Fibroblast of lung (primary cell): Measurements from ENCODE around the gene SYCP1. TPM values are rescaled to one million over a fixed set of nuclear protein-coding genes. Genes with fewer than 3 reads are reported as not detected.

Source experiments
- DNase-seq, 2 donors: peaks; one replicate each; pipeline versions ENCODE4 v3.0.0 to v3.0.0-alpha.2; 2010; ENCODE audit warnings: low read depth in 2 of 2
- H2AFZ ChIP-seq: 2 replicates; pipeline ENCODE4 v1.5.1; 2012; ENCODE audit warnings: low read length, control low read depth, inconsistent platforms
- H3K27ac ChIP-seq: 2 replicates; pipeline ENCODE4 v1.5.1; 2011; ENCODE audit warnings: low read length, control low read depth; ENCODE audit not compliant: insufficient read depth
- H3K27me3 ChIP-seq: 2 replicates; pipeline ENCODE4 v1.5.1; 2011; ENCODE audit warnings: mild to moderate bottlenecking, low read length; ENCODE audit not compliant: control insufficient read depth, insufficient read depth
- H3K36me3 ChIP-seq: 2 replicates; pipeline ENCODE4 v1.5.1; 2011; ENCODE audit warnings: low read length; ENCODE audit not compliant: control insufficient read depth, insufficient read depth
- H3K4me1 ChIP-seq: 2 replicates; pipeline ENCODE4 v1.5.1; 2011; ENCODE audit warnings: low read length; ENCODE audit not compliant: control insufficient read depth, insufficient read depth; ENCODE audit errors: extremely low read depth
- H3K4me2 ChIP-seq: 2 replicates; pipeline ENCODE4 v1.5.1; 2011; ENCODE audit warnings: low read length, control low read depth; ENCODE audit not compliant: insufficient read depth; ENCODE audit errors: extremely low read depth
- H3K4me3 ChIP-seq, 4 experiments: fragments of 200-600 bp in 1 of 4; sonication (generic) in 1 of 4; replicated peaks in 1 of 4; 2 replicates each; pipeline ENCODE4 v1.5.1; 2011 to 2016; ENCODE audit warnings: low read length in 4 of 4, low read depth in 3 of 4, mild to moderate bottlenecking in 3 of 4, control low read depth in 2 of 4, inconsistent platforms in 1 of 4, mixed read lengths in 1 of 4; ENCODE audit not compliant: insufficient read depth in 1 of 4; ENCODE audit errors: control extremely low read depth in 1 of 4
- H3K79me2 ChIP-seq: 2 replicates; pipeline ENCODE4 v1.5.1; 2012; ENCODE audit warnings: mild to moderate bottlenecking, low read length, inconsistent platforms; ENCODE audit not compliant: control insufficient read depth, insufficient read depth
- H3K9ac ChIP-seq: 2 replicates; pipeline ENCODE4 v1.5.1; 2011; ENCODE audit warnings: mild to moderate bottlenecking, low read length, control low read depth; ENCODE audit not compliant: insufficient read depth
- H3K9me3 ChIP-seq: 2 replicates; pipeline ENCODE4 v1.5.1; 2012; ENCODE audit warnings: low read depth, low read length; ENCODE audit not compliant: control insufficient read depth, insufficient read depth
- H4K20me1 ChIP-seq: 2 replicates; pipeline ENCODE4 v1.5.1; 2011; ENCODE audit warnings: low read length; ENCODE audit not compliant: control insufficient read depth, insufficient read depth; ENCODE audit errors: extremely low read depth
- CTCF ChIP-seq, 2 donors: IDR thresholded peaks in 1 of 2; conservative IDR thresholded peaks in 1 of 2; 1 replicate in 1 of 2; 2 replicates in 1 of 2; pipeline ENCODE4 v1.5.1; 2011 to 2012; ENCODE audit warnings: low read length in 2 of 2, control low read depth in 1 of 2, inconsistent platforms in 1 of 2, low read depth in 1 of 2, mild to moderate bottlenecking in 1 of 2
- EZH2 ChIP-seq: IDR thresholded peaks from 2 replicates; pipeline ENCODE4 v1.5.1; 2012; ENCODE audit warnings: low read length, control low read depth, mild to moderate bottlenecking; ENCODE audit errors: missing control alignments
- polyA plus RNA-seq, 2 donors: library from polyadenylated mRNA; depleted of rRNA in 1 of 2; stranded (reverse) in 1 of 2; unstranded in 1 of 2; fragments of >200 nt; gene quantifications; 2 replicates each; pipeline ENCODE4 v1.2.1, GENCODE V29; 2011 to 2012; ENCODE audit warnings: missing spikeins in 1 of 2
- total RNA-seq: library from RNA; depleted of rRNA; stranded (reverse); fragments of >200 nt; gene quantifications from 2 replicates; pipeline ENCODE4 v1.2.1, GENCODE V29; 2014

Gene SYCP1
- total and polyA plus RNA-seq, 2 donors (not counting 1 experiment from before 2014, with no cell fraction given) = not detected

- H3K4me3 ChIP-seq = no peak overlapping the region
Measured at GRCh38 chr1:114844270-114844669, 10.4 kb upstream of the SYCP1 start.

GRCh38 chr1:114853584-114853983 lies 1.1 kb upstream of the SYCP1 start:
- H3K9me3 ChIP-seq = no peaks in the 10 kb centered on the region
- DNase-seq = no peak
- H3K4me1 ChIP-seq = no peaks in the 10 kb centered on the region
- H2AFZ ChIP-seq = no peak overlapping the region
- no peak overlapping the region for H3K9ac ChIP-seq
- TF ChIP-seq EZH2 (no peak), CTCF (conservative IDR thresholded peaks at IDR 0.05 in 1 of 2, IDR thresholded peaks at IDR 0.05 in 1 of 2; ENCODE audit: low read depth in 1 of 2, low read length in 2 of 2) (no peak)
- no peak overlapping the region for H3K4me3 ChIP-seq
- no peaks in the 10 kb centered on the region for H3K36me3 ChIP-seq
- H4K20me1 ChIP-seq = no peaks in the 10 kb centered on the region
- H3K79me2 ChIP-seq = no peaks in the 10 kb centered on the region
- peaks cover 6% of the 10 kb centered on the region for H3K27me3 ChIP-seq
- no peak overlapping the region for H3K27ac ChIP-seq
- H3K4me2 ChIP-seq = no peak overlapping the region

More at GRCh38 chr1:114844270-114844669, 10.4 kb upstream of the SYCP1 start:
- Histone ChIP-seq H3K79me2 (no peaks in the 10 kb centered on the region), H3K9ac (no peak overlapping the region), H4K20me1 (no peaks in the 10 kb centered on the region), H3K27me3 (peaks cover 4% of the 10 kb centered on the region), H3K4me2 (no peak overlapping the region), H2AFZ (no peak overlapping the region), H3K36me3 (no peaks in the 10 kb centered on the region), H3K9me3 (no peaks in the 10 kb centered on the region), H3K27ac (no peak overlapping the region), H3K4me1 (no peaks in the 10 kb centered on the region)
- DNase-seq = no peak
- TF ChIP-seq CTCF (conservative IDR thresholded peaks at IDR 0.05 in 1 of 2, IDR thresholded peaks at IDR 0.05 in 1 of 2; ENCODE audit: low read depth in 1 of 2, low read length in 2 of 2) (no peak), EZH2 (no peak)

GRCh38 chr1:114861384-114861783 lies 6.7 kb downstream of the SYCP1 start:
- DNase-seq = no peak
- Histone ChIP-seq H2AFZ (no peak overlapping the region), H3K4me1 (no peaks in the 10 kb centered on the region), H3K4me3 (no peak overlapping the region), H3K4me2 (no peak overlapping the region), H3K79me2 (no peaks in the 10 kb centered on the region), H3K9me3 (no peaks in the 10 kb centered on the region), H3K27me3 (no peaks in the 10 kb centered on the region), H4K20me1 (no peaks in the 10 kb centered on the region), H3K9ac (no peak overlapping the region), H3K36me3 (no peaks in the 10 kb centered on the region), H3K27ac (no peak overlapping the region)
- TF ChIP-seq EZH2 = no peak
- TF ChIP-seq CTCF (conservative IDR thresholded peaks at IDR 0.05 in 1 of 2, IDR thresholded peaks at IDR 0.05 in 1 of 2; ENCODE audit: low read depth in 1 of 2, low read length in 2 of 2) = no peak
